Epidermal melanocyte (primary cell): ENCODE measurements around the gene PDE9A.

Experiments
- DNase-seq: peaks from one replicate; pipeline ENCODE4 v3.0.0; 2011; ENCODE audit warnings: low spot score; ENCODE audit not compliant: insufficient read length

Gene PDE9A

GRCh38 chr21:42684109-42684916, 30.9 kb downstream of the PDE9A start:
- no peak for DNase-seq

GRCh38 chr21:42685036-42685435, 31.6 kb downstream of the PDE9A start:
- no peak for DNase-seq

- DNase-seq: no peak
Observed at GRCh38 chr21:42685954-42686500, 32.6 kb downstream of the PDE9A start.

GRCh38 chr21:42687796-42688195, 34.4 kb downstream of the PDE9A start:
- no peak for DNase-seq

GRCh38 chr21:42688226-42688840, 34.9 kb downstream of the PDE9A start:
- DNase-seq: no peak

GRCh38 chr21:42688841-42689371, 35.5 kb downstream of the PDE9A start:
- DNase-seq: no peak

- DNase-seq: no peak
Observed at GRCh38 chr21:42690586-42690985, 37.2 kb downstream of the PDE9A start.

- no peak for DNase-seq
Observed at GRCh38 chr21:42691901-42692559, 38.6 kb downstream of the PDE9A start.

- no peak for DNase-seq
Observed at GRCh38 chr21:42692688-42693087, 39.3 kb downstream of the PDE9A start.

- no peak for DNase-seq
Observed at GRCh38 chr21:42694751-42695696, 41.6 kb downstream of the PDE9A start.

GRCh38 chr21:42695697-42696380, 42.4 kb downstream of the PDE9A start:
- no peak for DNase-seq

GRCh38 chr21:42696501-42697040, 43.1 kb downstream of the PDE9A start:
- DNase-seq: no peak

- no peak for DNase-seq
Observed at GRCh38 chr21:42698733-42699132, 45.3 kb downstream of the PDE9A start.

- no peak for DNase-seq
Observed at GRCh38 chr21:42699196-42699595, 45.8 kb downstream of the PDE9A start.

GRCh38 chr21:42701706-42702456, 48.5 kb downstream of the PDE9A start:
- no peak for DNase-seq

- no peak for DNase-seq
Observed at GRCh38 chr21:42702720-42703119, 49.3 kb downstream of the PDE9A start.

GRCh38 chr21:42703136-42703908, 49.9 kb downstream of the PDE9A start:
- DNase-seq: no peak

GRCh38 chr21:42703965-42704364, 50.5 kb downstream of the PDE9A start:
- no peak for DNase-seq
